Measurements from ENCODE around the gene ODAD3.
"Not testable (repeated sequence)": the region's sequence is repeated elsewhere in the genome, so short reads cannot be mapped to it uniquely, and the experiment has no call there.

- TF ChIP-seq CTCF, POLR2A (IDR thresholded peaks at IDR 0.05): not testable (repeated sequence)
Measured at GRCh38 chr19:11458912-11459311, 24.0 kb upstream of the ODAD3 start.
